Keratinocyte (primary cell): ENCODE results near the gene FHOD3. TPM values are rescaled to one million over a fixed set of nuclear protein-coding genes. Genes with fewer than 3 reads are reported as not detected.
"Not testable (repeated sequence)": the region's sequence is repeated elsewhere in the genome, so short reads cannot be mapped to it uniquely, and the experiment has no call there.

Source experiments
- DNase-seq: peaks from one replicate; pipeline ENCODE4 v3.0.0-alpha.2; 2011; ENCODE audit warnings: low read depth, missing footprints, low spot score
- FAIRE-seq: peaks from 2 replicates; lab custom pipeline; 2011; peaks lifted over from hg19 to GRCh38; lab: Jason Lieb, UNC
- H2AFZ ChIP-seq: 2 replicates; pipeline ENCODE4 v1.6.0; 2012; ENCODE audit warnings: low read length, control low read depth, inconsistent platforms; ENCODE audit not compliant: control insufficient read depth
- H3K27ac ChIP-seq: 2 replicates; pipeline ENCODE4 v1.5.1; 2011; ENCODE audit warnings: low read length; ENCODE audit not compliant: control insufficient read depth, insufficient read depth
- H3K27me3 ChIP-seq: 3 replicates; pipeline ENCODE4 v1.6.0; 2011; ENCODE audit warnings: low read length; ENCODE audit not compliant: control insufficient read depth, insufficient read depth; ENCODE audit errors: extremely low read depth
- H3K36me3 ChIP-seq, 2 experiments: 2 replicates in 1 of 2; 3 replicates in 1 of 2; pipeline ENCODE4 v1.5.1; 2011; ENCODE audit warnings: low read length in 2 of 2, mild to moderate bottlenecking in 1 of 2; ENCODE audit not compliant: control insufficient read depth in 2 of 2, insufficient read depth in 2 of 2; ENCODE audit errors: extremely low read depth in 1 of 2
- H3K4me1 ChIP-seq: 3 replicates; pipeline ENCODE4 v1.5.1; 2011; ENCODE audit warnings: low read length; ENCODE audit not compliant: control insufficient read depth, insufficient read depth; ENCODE audit errors: extremely low read depth
- H3K4me2 ChIP-seq: 3 replicates; pipeline ENCODE4 v1.6.0; 2011; ENCODE audit warnings: low read depth, low read length; ENCODE audit not compliant: control insufficient read depth, insufficient read depth; ENCODE audit errors: extremely low read depth
- H3K4me3 ChIP-seq, 3 experiments: fragments of 200-600 bp in 1 of 3; sonication (generic) in 1 of 3; 2 replicates in 2 of 3; 3 replicates in 1 of 3; pipeline ENCODE4 v1.5.1; 2011 to 2016; ENCODE audit warnings: low read length in 3 of 3, mild to moderate bottlenecking in 3 of 3, control low read depth in 2 of 3, inconsistent platforms in 1 of 3, low read depth in 1 of 3, mixed read lengths in 1 of 3, mixed run types in 1 of 3, moderate library complexity in 1 of 3; ENCODE audit not compliant: control insufficient read depth in 2 of 3, insufficient read depth in 2 of 3; ENCODE audit errors: extremely low read depth in 1 of 3
- H3K79me2 ChIP-seq: 2 replicates; pipeline ENCODE4 v1.6.0; 2012; ENCODE audit warnings: low read length; ENCODE audit not compliant: control insufficient read depth, insufficient read depth
- H3K9ac ChIP-seq: 3 replicates; pipeline ENCODE4 v1.6.0; 2011; ENCODE audit warnings: low read length; ENCODE audit not compliant: control insufficient read depth, insufficient read depth; ENCODE audit errors: extremely low read depth
- H3K9me1 ChIP-seq: 3 replicates; pipeline ENCODE4 v1.6.0; 2011; ENCODE audit warnings: low read length; ENCODE audit not compliant: control insufficient read depth, insufficient read depth; ENCODE audit errors: extremely low read depth
- H3K9me3 ChIP-seq: 2 replicates; pipeline ENCODE4 v1.5.1; 2012; ENCODE audit warnings: low read depth, low read length; ENCODE audit not compliant: control insufficient read depth
- H4K20me1 ChIP-seq: 3 replicates; pipeline ENCODE4 v1.6.0; 2011; ENCODE audit warnings: low read length; ENCODE audit not compliant: control insufficient read depth, insufficient read depth; ENCODE audit errors: extremely low read depth
- CTCF ChIP-seq, 3 experiments: IDR thresholded peaks in 1 of 3; conservative IDR thresholded peaks in 1 of 3; optimal IDR thresholded peaks in 1 of 3; 2 replicates in 2 of 3; 3 replicates in 1 of 3; pipeline versions ENCODE3 to v1.5.1; 2011; ENCODE audit warnings: low read length in 3 of 3, mild to moderate bottlenecking in 3 of 3, moderate library complexity in 2 of 3, control low read depth in 1 of 3, inconsistent platforms in 1 of 3; ENCODE audit not compliant: insufficient read depth in 2 of 3; ENCODE audit errors: extremely low read depth in 1 of 3
- EZH2 ChIP-seq: IDR thresholded peaks from one replicate; pipeline ENCODE4 v1.6.1; 2012; ENCODE audit warnings: inconsistent platforms, mild to moderate bottlenecking, low read length, moderate library complexity
- dilution Hi-C: fragments of 300-500 bp; cut with MboI; formaldehyde crosslinking; loops from one replicate; pipeline ENCODE4 v1.7.0; 2020; ENCODE audit warnings: low sequenced_read_pairs; ENCODE audit not compliant: extremely low pct_ligation_motif_present
- polyA plus RNA-seq, 5 experiments: library from polyadenylated mRNA; depleted of rRNA in 3 of 5; stranded (reverse) in 3 of 5; stranded (forward) in 1 of 5; unstranded in 1 of 5; fragments of >200 nt; gene quantifications; 1 replicate in 1 of 5; 2 replicates in 3 of 5; 3 replicates in 1 of 5; pipeline versions ENCODE4 v1.2.1 to v1.2.3, GENCODE V29; 2011 to 2012; ENCODE audit warnings: missing spikeins in 2 of 5, low read depth in 1 of 5, low replicate concordance in 1 of 5

Gene FHOD3
- polyA plus RNA-seq, 1 donor (not counting 4 experiments of a cell fraction or from before 2014, with no cell fraction given) = 7.7 TPM

- Histone ChIP-seq H3K4me1 (peaks cover 7% of the 10 kb centered on the region), H2AFZ (no peak overlapping the region), H3K9me1 (no peaks in the 10 kb centered on the region), H3K4me3 (no peak overlapping the region), H3K36me3 (no peaks in the 10 kb centered on the region), H3K79me2 (no peaks in the 10 kb centered on the region), H3K27ac (no peak overlapping the region), H3K4me2 (no peak overlapping the region), H3K9ac (no peak overlapping the region), H3K9me3 (no peaks in the 10 kb centered on the region), H3K27me3 (no peaks in the 10 kb centered on the region), H4K20me1 (no peaks in the 10 kb centered on the region)
- DNase-seq (no peak), FAIRE-seq (no peak)
- TF ChIP-seq EZH2 (no peak), CTCF (optimal IDR thresholded peaks at IDR 0.05 in 1 of 3, IDR thresholded peaks at IDR 0.05 in 1 of 3, conservative IDR thresholded peaks at IDR 0.05 in 1 of 3; ENCODE audit: extremely low read depth in 1 of 3, insufficient read depth in 2 of 3, low read length in 3 of 3) (no peak)
- dilution Hi-C loops = no loop called here
Observed at GRCh38 chr18:36355511-36355910, 58.0 kb downstream of the FHOD3 start.

DNA sequence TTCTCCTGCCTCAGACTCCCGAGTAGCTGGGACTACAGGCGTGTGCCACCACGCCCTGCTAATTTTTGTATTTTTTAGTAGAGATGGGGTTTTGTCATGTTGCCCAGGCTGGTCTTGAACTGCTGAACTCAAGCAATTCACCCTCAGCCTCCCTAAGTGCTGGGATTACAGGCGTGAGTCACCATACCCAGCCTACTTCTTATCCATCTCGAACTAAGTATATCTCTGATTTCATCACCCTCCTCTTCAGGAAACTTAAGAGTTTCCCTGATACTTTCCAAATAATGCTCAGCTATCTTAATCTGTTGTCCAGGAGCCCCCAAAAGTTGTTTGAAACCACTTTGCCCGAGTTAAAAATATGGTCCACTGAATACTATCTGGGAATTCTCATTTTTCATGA is 59.2 kb downstream of the FHOD3 start:
- H3K79me2 ChIP-seq, H3K9me3 ChIP-seq, H3K27ac ChIP-seq, H4K20me1 ChIP-seq, dilution Hi-C loops, H3K4me2 ChIP-seq, H3K4me3 ChIP-seq, H3K4me1 ChIP-seq, H3K27me3 ChIP-seq, H3K9me1 ChIP-seq, DNase-seq, H3K36me3 ChIP-seq, H3K9ac ChIP-seq, H2AFZ ChIP-seq, FAIRE-seq: not testable (repeated sequence)

- no peak for TF ChIP-seq EZH2
- no peak for TF ChIP-seq CTCF (optimal IDR thresholded peaks at IDR 0.05 in 1 of 3, IDR thresholded peaks at IDR 0.05 in 1 of 3, conservative IDR thresholded peaks at IDR 0.05 in 1 of 3; ENCODE audit: extremely low read depth in 1 of 3, insufficient read depth in 2 of 3, low read length in 3 of 3)
- no peaks in the 10 kb centered on the region for H3K27me3 ChIP-seq
- H3K9me3 ChIP-seq = no peaks in the 10 kb centered on the region
- no peaks in the 10 kb centered on the region for H3K9me1 ChIP-seq
- FAIRE-seq (no peak), DNase-seq (no peak)
- dilution Hi-C loops = no loop called here
- H3K36me3 ChIP-seq = no peaks in the 10 kb centered on the region
- H3K27ac ChIP-seq = no peak overlapping the region
- H2AFZ ChIP-seq = no peak overlapping the region
- no peaks in the 10 kb centered on the region for H3K79me2 ChIP-seq
- no peak overlapping the region for H3K9ac ChIP-seq
- H3K4me2 ChIP-seq = no peak overlapping the region
- H3K4me1 ChIP-seq = no peaks in the 10 kb centered on the region
- no peaks in the 10 kb centered on the region for H4K20me1 ChIP-seq
- H3K4me3 ChIP-seq = no peak overlapping the region
Observed at GRCh38 chr18:36358141-36358540, 60.6 kb downstream of the FHOD3 start.
